Mesenchymal stem cell (in vitro differentiated cells and primary cell): ENCODE data around the gene PDGFRA.
A peak's percentile ranks its signal among the peaks of the same experiment; 100 is the strongest.

ENCODE experiments used
- DNase-seq: peaks from one replicate; pipeline ENCODE4 v3.0.0-alpha.2; 2013
- H2AFZ ChIP-seq: one replicate; pipeline ENCODE4 v1.6.1; 2013; ENCODE audit warnings: low read depth, mild to moderate bottlenecking, control low read depth, inconsistent platforms, low read length, moderate library complexity
- H2AK5ac ChIP-seq: 2 replicates; pipeline ENCODE4 v1.6.1; 2013; ENCODE audit warnings: low read length, moderate library complexity, mild to moderate bottlenecking, inconsistent platforms; ENCODE audit not compliant: severe bottlenecking
- H2BK120ac ChIP-seq: one replicate; pipeline ENCODE4 v1.6.1; 2013; ENCODE audit warnings: low read depth, mild to moderate bottlenecking, inconsistent platforms, low read length, moderate library complexity
- H2BK12ac ChIP-seq, 2 experiments: one replicate each; pipeline ENCODE4 v1.6.1; 2013; ENCODE audit warnings: inconsistent platforms in 2 of 2, low read length in 2 of 2, mild to moderate bottlenecking in 2 of 2, moderate library complexity in 2 of 2, control low read depth in 1 of 2
- H2BK15ac ChIP-seq: one replicate; pipeline ENCODE4 v1.6.1; 2013; ENCODE audit warnings: mild to moderate bottlenecking, low read depth, inconsistent platforms; ENCODE audit not compliant: poor library complexity, severe bottlenecking
- H2BK5ac ChIP-seq: 2 replicates; pipeline ENCODE4 v1.6.1; 2013; ENCODE audit warnings: low read depth, mild to moderate bottlenecking, low read length, control low read depth, inconsistent platforms; ENCODE audit not compliant: poor library complexity, severe bottlenecking
- H3K14ac ChIP-seq, 2 experiments: one replicate each; pipeline ENCODE4 v1.6.1; 2013; ENCODE audit warnings: inconsistent platforms in 2 of 2, low read length in 2 of 2, control low read depth in 1 of 2, mild to moderate bottlenecking in 1 of 2, moderate library complexity in 1 of 2
- H3K18ac ChIP-seq, 2 experiments: one replicate each; pipeline ENCODE4 v1.6.1; 2013; ENCODE audit warnings: inconsistent platforms in 2 of 2, low read length in 2 of 2, control low read depth in 1 of 2, low read depth in 1 of 2, mild to moderate bottlenecking in 1 of 2
- H3K23ac ChIP-seq, 2 experiments: one replicate each; pipeline ENCODE4 v1.6.1; 2013; ENCODE audit warnings: inconsistent platforms in 2 of 2, low read length in 2 of 2, mild to moderate bottlenecking in 2 of 2, moderate library complexity in 2 of 2, control low read depth in 1 of 2
- H3K27ac ChIP-seq: 2 replicates; pipeline ENCODE4 v1.5.1; 2013; ENCODE audit warnings: mild to moderate bottlenecking, moderate library complexity, low read length, control low read depth, inconsistent platforms; ENCODE audit not compliant: poor library complexity, severe bottlenecking
- H3K27me3 ChIP-seq, 2 experiments: 2 replicates each; pipeline versions ENCODE4 v1.6.1 to v1.7.0; 2013; ENCODE audit warnings: low read length in 2 of 2, mild to moderate bottlenecking in 2 of 2, moderate library complexity in 2 of 2, control low read depth in 1 of 2, inconsistent platforms in 1 of 2; ENCODE audit not compliant: control insufficient read depth in 1 of 2, insufficient read depth in 1 of 2
- H3K36me3 ChIP-seq, 2 experiments: 2 replicates each; pipeline versions ENCODE4 v1.6.1 to v1.7.0; 2013; ENCODE audit warnings: low read length in 2 of 2, control low read depth in 1 of 2, inconsistent platforms in 1 of 2, low read depth in 1 of 2, mild to moderate bottlenecking in 1 of 2; ENCODE audit not compliant: insufficient read depth in 2 of 2, control insufficient read depth in 1 of 2
- H3K4ac ChIP-seq, 2 experiments: one replicate each; pipeline ENCODE4 v1.6.1; 2013; ENCODE audit warnings: inconsistent platforms in 2 of 2, low read length in 2 of 2, mild to moderate bottlenecking in 2 of 2, moderate library complexity in 2 of 2, control low read depth in 1 of 2, low read depth in 1 of 2
- H3K4me1 ChIP-seq: 2 replicates; pipeline ENCODE4 v1.6.1; 2013; ENCODE audit warnings: low read depth, low read length, control low read depth; ENCODE audit not compliant: control insufficient read depth, insufficient read depth
- H3K4me2 ChIP-seq: 2 replicates; pipeline ENCODE4 v1.6.1; 2013; ENCODE audit warnings: low read length, mild to moderate bottlenecking, inconsistent platforms; ENCODE audit not compliant: poor library complexity, severe bottlenecking
- H3K4me3 ChIP-seq, 2 experiments: 2 replicates each; pipeline versions ENCODE4 v1.5.1 to v1.7.0; 2013; ENCODE audit warnings: low read length in 2 of 2, mild to moderate bottlenecking in 2 of 2, control low read depth in 1 of 2, low read depth in 1 of 2; ENCODE audit not compliant: insufficient read depth in 1 of 2
- H3K79me1 ChIP-seq: replicated peaks from 2 replicates; pipeline ENCODE4 v1.6.1; 2013; ENCODE audit warnings: mild to moderate bottlenecking, control low read depth, low read length, inconsistent platforms; ENCODE audit not compliant: poor library complexity, severe bottlenecking
- H3K9ac ChIP-seq: 2 replicates; pipeline ENCODE4 v1.7.0; 2013; ENCODE audit warnings: mild to moderate bottlenecking, low read length, moderate library complexity
- H3K9me3 ChIP-seq: 2 replicates; pipeline ENCODE4 v1.7.0; 2013; ENCODE audit warnings: mild to moderate bottlenecking, low read length; ENCODE audit not compliant: control insufficient read depth
- H4K8ac ChIP-seq: one replicate; pipeline ENCODE4 v1.6.1; 2013; ENCODE audit warnings: inconsistent platforms, mild to moderate bottlenecking, low read length, moderate library complexity
- H4K91ac ChIP-seq: one replicate; pipeline ENCODE4 v1.6.1; 2013; ENCODE audit warnings: mild to moderate bottlenecking, low read length, inconsistent platforms
- WGBS: methylation state at CpG from one replicate; pipeline ENCODE4 v1.1.7; 2013; ENCODE audit warnings: mixed read lengths; 5-methylcytosine and 5-hydroxymethylcytosine counted together

The PDGFRA gene

GRCh38 chr4:54197926-54198325 is 31.2 kb upstream of the PDGFRA start:
- Histone ChIP-seq H3K4me2 (no peak overlapping the region), H2AFZ (no peak overlapping the region), H2AK5ac (no peak overlapping the region), H2BK15ac (no peak overlapping the region), H3K14ac (no peak overlapping the region), H3K9me3 (no peaks in the 10 kb centered on the region), H3K27me3 (no peaks in the 10 kb centered on the region), H3K4me3 (peak overlapping the region in 1 of 2 experiments; percentile 68), H3K36me3 (no peaks in the 10 kb centered on the region), H3K4me1 (no peaks in the 10 kb centered on the region), H3K23ac (no peak overlapping the region), H2BK120ac (no peak overlapping the region), H3K18ac (peak overlapping the region in 1 of 2 experiments; percentile 37), H3K79me1 (no peaks in the 10 kb centered on the region), H3K4ac (no peak overlapping the region), H2BK12ac (no peak overlapping the region), H3K27ac (no peak overlapping the region), H4K91ac (no peak overlapping the region), H4K8ac (no peak overlapping the region), H3K9ac (peak overlapping the region; percentile 72), H2BK5ac (no peak overlapping the region)
- no peak for DNase-seq
- 100% methylated on average over 2 of the region's 2 CpGs for WGBS

GRCh38 chr4:54199919-54200318 is 29.2 kb upstream of the PDGFRA start:
- Histone ChIP-seq H2BK15ac (no peak overlapping the region), H4K91ac (no peak overlapping the region), H3K4me1 (no peaks in the 10 kb centered on the region), H3K18ac (no peak overlapping the region), H3K4ac (no peak overlapping the region), H2AK5ac (no peak overlapping the region), H2BK120ac (no peak overlapping the region), H3K27me3 (no peaks in the 10 kb centered on the region), H2BK12ac (no peak overlapping the region), H4K8ac (no peak overlapping the region), H2AFZ (no peak overlapping the region), H3K36me3 (no peaks in the 10 kb centered on the region), H3K9ac (no peak overlapping the region), H2BK5ac (no peak overlapping the region), H3K27ac (no peak overlapping the region), H3K4me2 (no peak overlapping the region), H3K79me1 (no peaks in the 10 kb centered on the region), H3K4me3 (no peak overlapping the region), H3K9me3 (no peaks in the 10 kb centered on the region), H3K23ac (no peak overlapping the region), H3K14ac (no peak overlapping the region)
- no peak for DNase-seq
- WGBS, result 90% methylated on average over 2 of the region's 5 CpGs

- Histone ChIP-seq H2BK12ac (no peak overlapping the region), H3K9me3 (no peaks in the 10 kb centered on the region), H3K4ac (no peak overlapping the region), H3K36me3 (no peaks in the 10 kb centered on the region), H3K4me1 (no peaks in the 10 kb centered on the region), H3K14ac (no peak overlapping the region), H4K91ac (no peak overlapping the region), H3K23ac (no peak overlapping the region), H3K27ac (no peak overlapping the region), H3K18ac (peak overlapping the region in 1 of 2 experiments; percentile 33), H3K4me3 (no peak overlapping the region), H2AK5ac (no peak overlapping the region), H2BK5ac (no peak overlapping the region), H2AFZ (no peak overlapping the region), H3K9ac (no peak overlapping the region), H3K27me3 (peaks cover 2 to 4% of the 10 kb centered on the region in 2 experiments), H3K4me2 (no peak overlapping the region), H2BK120ac (no peak overlapping the region), H2BK15ac (no peak overlapping the region), H4K8ac (no peak overlapping the region), H3K79me1 (no peaks in the 10 kb centered on the region)
- WGBS, result 96% methylated on average over 2 of the region's 2 CpGs
- DNase-seq, result no peak
These were observed 19.5 kb upstream of the PDGFRA start for GRCh38 chr4:54209617-54210016.

- 71% methylated on average over 3 of the region's 3 CpGs for WGBS
- Histone ChIP-seq H3K36me3 (no peaks in the 10 kb centered on the region), H2BK15ac (no peak overlapping the region), H2AK5ac (no peak overlapping the region), H2BK120ac (no peak overlapping the region), H3K18ac (no peak overlapping the region), H3K4me3 (no peak overlapping the region), H3K4ac (no peak overlapping the region), H4K91ac (no peak overlapping the region), H3K27ac (no peak overlapping the region), H3K14ac (no peak overlapping the region), H4K8ac (no peak overlapping the region), H3K4me1 (peaks cover 3% of the 10 kb centered on the region), H3K4me2 (no peak overlapping the region), H3K23ac (no peak overlapping the region), H2BK12ac (no peak overlapping the region), H2BK5ac (no peak overlapping the region), H2AFZ (no peak overlapping the region), H3K9me3 (no peaks in the 10 kb centered on the region), H3K9ac (no peak overlapping the region), H3K27me3 (peaks cover 2 to 8% of the 10 kb centered on the region in 2 experiments), H3K79me1 (no peaks in the 10 kb centered on the region)
- peak; percentile 43 for DNase-seq
These were observed 16.1 kb upstream of the PDGFRA start for GRCh38 chr4:54213001-54213400.
